SW 1271 (cell line): ENCODE measurements around the gene COPS6.
A peak's percentile ranks its signal among the peaks of the same experiment; 100 is the strongest.

ENCODE experiments used
- DNase-seq, 2 experiments: peaks; one replicate each; lab custom pipeline; 2025; lab: John Stamatoyannopoulos, UW

Gene COPS6

GRCh38 chr7:100088621-100089457 lies at the start of gene COPS6:
COPS6 (plus strand) TSS chr7:100088969; CDS start chr7:100088991, 22 bp downstream.
- peak in 1 of 2 experiments; percentile 64 for DNase-seq

DNA sequence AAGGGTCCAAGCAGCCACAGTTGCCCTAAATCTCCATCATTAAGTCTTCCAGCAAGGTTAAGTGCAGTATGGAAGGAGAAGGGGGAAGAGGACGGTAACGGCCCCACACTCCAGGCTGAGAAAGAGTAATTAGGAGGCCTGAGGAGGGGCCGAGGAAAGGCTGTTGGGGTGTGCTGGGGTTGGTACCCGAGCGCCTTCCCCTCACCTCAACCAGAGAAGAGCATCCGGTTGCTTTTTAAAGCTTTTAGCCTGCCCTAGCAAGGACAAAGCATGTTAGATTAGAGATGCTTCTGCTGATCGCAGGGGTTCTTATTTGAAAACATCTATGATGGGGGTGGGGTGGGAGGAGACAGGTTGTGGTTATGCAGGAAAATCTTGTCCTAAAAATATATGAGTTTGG lies 48.2 kb upstream of the COPS6 start:
- no peak for DNase-seq

GRCh38 chr7:100044718-100045117 lies 44.1 kb upstream of the COPS6 start:
- DNase-seq = no peak

DNA sequence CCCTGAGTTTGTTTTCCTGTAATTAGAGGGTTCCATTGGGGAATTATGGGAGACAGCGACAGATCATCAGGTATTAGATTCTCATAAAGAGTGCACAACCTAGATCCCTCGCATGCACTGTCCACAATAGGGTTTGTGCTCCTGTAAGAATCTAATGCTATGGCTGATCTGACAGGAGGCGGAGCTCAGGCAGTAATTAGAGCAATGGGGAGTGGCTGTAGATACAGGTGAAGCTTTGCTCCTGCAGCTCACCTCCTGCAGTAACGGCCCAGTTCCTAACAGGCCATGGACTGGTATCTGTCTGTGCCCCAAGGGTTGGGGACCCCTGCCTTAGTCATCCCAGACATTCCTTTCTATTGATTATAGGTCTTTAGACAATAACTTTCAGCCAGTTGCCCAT lies 40.1 kb upstream of the COPS6 start:
- no peak for DNase-seq

GRCh38 chr7:100049441-100050291 lies 39.1 kb upstream of the COPS6 start, which contains the start of gene ZSCAN21:
ZSCAN21 (plus strand) TSS chr7:100049774; CDS start chr7:100057007, 7,233 bp downstream.
- DNase-seq = peak; percentile 53 to 68

- no peak for DNase-seq
Measured at GRCh38 chr7:100051611-100052010, 37.2 kb upstream of the COPS6 start.

DNA sequence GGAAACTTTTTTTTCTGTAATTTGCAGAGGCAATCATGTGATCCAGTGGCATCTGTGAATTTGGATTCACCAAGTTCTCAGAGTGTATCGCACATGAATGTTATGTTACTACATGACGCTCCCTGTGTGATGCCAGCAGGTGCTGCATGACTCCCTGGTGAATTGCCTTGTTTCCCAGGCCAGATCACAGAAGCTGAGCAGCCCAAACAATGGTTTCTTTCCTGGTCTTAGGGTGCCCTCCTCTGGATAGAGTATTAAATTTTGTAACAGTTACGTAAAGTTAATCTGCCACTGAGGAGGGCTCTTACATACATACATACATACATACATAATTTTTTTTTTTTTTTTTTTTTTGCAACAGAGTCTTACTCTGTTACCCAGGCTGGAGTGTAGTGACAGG lies 35.6 kb upstream of the COPS6 start:
- DNase-seq = peak in 1 of 2 experiments; percentile 53

GRCh38 chr7:100057006-100057405 lies 31.8 kb upstream of the COPS6 start:
- DNase-seq = no peak

- no peak for DNase-seq
Measured at GRCh38 chr7:100059251-100059739, 29.5 kb upstream of the COPS6 start.

DNA sequence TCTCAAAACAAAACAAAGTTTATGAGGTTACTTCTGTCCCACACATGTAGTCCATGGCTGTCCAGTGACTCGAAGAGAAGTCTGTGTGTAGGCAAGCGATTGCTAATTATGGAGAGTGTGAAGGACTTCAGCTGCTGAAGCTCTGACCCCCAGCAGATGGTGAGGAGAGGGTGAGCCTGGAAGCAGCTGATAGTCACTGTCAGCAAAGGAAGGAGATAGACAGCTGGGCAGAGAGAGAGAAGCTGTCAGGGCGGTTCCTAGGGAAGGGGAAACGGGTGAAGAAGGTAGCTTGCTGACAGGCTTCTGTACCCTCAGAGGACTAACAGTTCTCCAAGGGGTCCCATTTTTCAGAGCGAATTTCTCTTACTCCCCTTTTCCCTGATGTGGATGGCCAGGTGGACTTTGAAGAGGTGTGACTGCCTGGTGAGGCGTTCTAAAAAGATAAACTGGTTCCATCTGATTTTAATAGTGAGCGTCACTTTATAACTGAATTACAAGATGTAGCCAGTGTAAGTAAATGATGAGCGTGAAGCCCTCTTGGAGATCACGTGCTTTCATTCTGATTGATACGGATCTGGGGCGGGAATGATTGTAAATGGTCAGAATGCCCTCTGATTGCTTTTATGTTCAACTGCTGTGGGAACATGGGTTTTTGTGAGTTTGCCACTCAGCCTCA lies 27.1 kb upstream of the COPS6 start:
- no peak for DNase-seq

- DNase-seq = no peak
Measured at GRCh38 chr7:100063376-100063775, 25.4 kb upstream of the COPS6 start.

- DNase-seq = no peak
Measured at GRCh38 chr7:100064162-100064561, 24.6 kb upstream of the COPS6 start.

DNA sequence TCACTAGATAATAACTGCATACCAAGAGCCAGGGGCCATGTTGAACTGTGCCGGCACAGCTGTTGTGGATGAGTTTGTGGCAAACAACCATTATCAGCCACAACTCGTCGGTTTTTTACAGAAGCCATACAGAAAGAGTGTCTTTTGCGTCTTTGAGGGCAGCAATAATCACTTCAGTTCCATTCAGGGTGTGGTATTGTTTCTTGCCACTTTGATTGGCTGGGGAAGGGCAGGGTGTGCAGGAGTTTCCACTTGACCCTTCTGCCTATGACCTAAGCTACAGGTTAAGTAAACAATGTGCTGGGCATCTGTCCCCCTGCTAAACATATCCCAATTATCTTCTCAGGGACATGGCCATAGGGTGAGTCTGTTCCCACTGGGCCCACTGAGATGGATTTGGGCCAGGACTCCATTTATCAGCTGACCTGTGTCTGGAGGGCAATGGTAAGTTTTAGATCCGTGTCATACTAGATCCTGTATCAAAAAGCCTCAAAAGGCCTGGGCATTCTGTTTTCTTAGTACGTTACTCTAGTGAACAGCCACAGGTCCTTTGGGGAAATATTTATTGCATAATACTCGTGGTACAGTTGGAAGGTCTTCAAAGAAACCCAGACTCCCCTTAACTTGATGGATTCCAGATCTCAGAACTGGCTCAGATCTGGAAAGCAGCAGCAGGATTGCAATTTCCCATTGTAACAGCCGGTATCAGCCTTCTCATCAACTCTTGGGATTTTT lies 23.1 kb upstream of the COPS6 start:
- DNase-seq = no peak

DNA sequence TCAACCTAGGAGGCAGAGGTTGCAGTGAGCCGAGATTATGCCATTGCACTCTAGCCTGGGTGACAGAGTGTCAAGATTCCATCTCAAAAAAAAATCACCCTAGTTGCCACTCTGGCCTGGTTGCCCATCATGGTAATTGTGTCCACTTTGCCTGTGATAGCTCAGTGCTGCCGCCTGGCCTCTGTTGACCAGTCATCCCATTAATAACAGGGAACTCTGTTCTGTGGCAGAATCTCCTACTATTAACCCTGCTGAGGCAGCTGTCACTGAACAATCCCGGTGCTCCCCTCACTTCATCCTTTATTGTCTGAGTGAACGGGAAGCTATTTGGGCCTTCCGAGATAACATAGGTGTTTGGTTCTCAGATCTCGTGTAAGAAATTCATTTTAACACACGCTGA lies 21.8 kb upstream of the COPS6 start:
- DNase-seq = no peak

DNA sequence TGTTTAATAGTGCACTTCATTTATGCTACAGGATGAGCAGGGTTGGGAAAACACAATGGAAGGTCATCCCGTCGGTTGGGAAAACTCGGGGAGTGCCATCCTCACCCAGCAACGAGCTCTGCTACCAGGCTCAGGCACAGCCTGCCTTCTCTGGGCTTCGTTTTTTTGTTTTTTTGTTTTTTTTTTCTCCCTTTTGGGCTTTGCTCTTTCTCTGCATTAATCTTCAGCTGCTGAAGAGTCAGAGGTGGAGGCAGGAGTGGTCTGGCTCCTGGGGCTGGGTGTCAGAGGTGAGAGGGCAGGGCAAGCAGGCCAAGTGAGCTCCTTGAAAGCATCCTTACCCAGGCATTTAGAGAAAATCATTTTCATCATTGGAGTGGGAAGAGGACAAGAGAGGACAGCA lies 18.8 kb upstream of the COPS6 start:
- no peak for DNase-seq

DNA sequence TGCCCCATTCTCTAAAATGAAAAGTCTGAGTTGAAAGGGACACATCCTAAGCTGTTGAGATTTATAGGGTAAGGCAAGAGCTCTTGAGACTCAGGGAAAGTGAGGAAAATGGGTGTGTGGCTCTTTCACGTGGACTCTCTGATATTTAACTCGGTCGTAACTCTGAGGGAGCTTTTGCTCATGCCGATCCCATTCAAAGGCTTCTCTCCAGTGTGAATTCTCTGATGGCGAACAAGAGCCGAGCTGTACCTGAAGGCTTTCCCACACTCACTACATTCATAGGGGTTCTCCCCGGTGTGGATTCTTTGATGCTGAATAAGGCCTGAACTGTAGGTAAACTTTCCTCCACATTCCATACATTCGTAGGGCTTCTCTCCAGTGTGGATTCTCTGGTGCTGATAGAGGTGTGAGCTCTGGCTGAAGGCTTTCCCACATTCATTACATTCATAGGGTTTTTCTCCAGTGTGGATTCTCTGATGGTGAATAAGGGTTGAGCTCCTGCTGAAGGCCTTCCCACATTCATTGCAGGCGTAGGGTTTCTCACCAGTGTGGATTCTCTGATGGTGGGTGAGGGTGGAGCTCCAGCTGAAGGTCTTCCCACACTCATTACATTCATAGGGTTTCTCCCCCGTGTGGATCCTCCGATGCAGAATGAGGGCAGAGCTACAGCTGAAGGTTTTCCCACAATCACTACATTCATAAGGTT lies 17.6 kb upstream of the COPS6 start:
- no peak for DNase-seq

GRCh38 chr7:100072462-100072861 lies 16.3 kb upstream of the COPS6 start:
- DNase-seq = no peak

- no peak for DNase-seq
Measured at GRCh38 chr7:100074841-100075240, 13.9 kb upstream of the COPS6 start.

DNA sequence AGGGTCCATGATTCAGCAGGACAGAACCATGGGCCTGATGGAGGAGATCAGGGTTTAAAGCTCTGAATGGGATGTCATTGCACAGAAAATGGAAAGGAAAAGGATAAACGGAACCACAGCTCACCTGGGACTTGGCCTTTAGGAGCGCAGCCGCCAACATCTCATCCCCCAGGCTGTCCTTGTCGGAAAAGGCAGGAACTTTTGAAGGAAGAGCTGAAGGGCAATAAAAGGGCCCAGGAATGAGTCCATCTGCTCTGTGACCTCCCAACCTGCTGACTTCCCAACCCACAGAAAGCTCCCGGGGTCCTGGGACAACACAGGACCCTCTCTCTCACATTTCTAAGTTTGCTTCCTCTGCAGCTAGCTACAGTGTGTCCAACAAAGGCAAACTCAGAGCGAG lies 13.4 kb upstream of the COPS6 start:
- DNase-seq = no peak

DNA sequence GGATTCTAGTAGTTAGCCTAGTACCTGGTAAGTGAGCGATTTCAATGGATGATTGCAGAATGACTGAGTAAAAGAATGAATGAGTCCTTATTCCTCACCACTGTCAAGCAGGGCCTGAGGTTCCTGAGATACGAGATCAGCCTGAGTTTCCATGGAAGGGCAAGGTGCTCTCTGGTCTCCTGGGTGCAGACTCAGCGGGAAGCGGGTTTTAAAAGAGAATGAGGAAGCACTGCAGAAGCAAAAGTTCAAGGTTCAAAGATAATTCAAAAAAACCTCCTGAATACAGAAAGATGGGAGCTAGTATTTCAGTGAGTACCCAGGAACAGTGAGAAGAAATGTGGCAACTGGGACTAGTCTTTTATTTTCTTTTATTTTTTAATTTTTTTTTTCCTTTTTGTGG lies 11.6 kb upstream of the COPS6 start:
- no peak for DNase-seq

- no peak for DNase-seq
Measured at GRCh38 chr7:100079024-100079560, 9.7 kb upstream of the COPS6 start.
